HTR-8/SVneo (cell line): ENCODE measurements around the gene MCM9.
A peak's percentile ranks its signal among the peaks of the same experiment; 100 is the strongest.
"Not testable (repeated sequence)": the region's sequence is repeated elsewhere in the genome, so short reads cannot be mapped to it uniquely, and the experiment has no call there.

ENCODE experiments used
- DNase-seq: peaks from one replicate; pipeline ENCODE4 v3.0.0; 2011; ENCODE audit warnings: low spot score, mixed read lengths; ENCODE audit not compliant: insufficient read length
- FAIRE-seq: peaks from 2 replicates; lab custom pipeline; 2011; peaks lifted over from hg19 to GRCh38; lab: Jason Lieb, UNC

Gene MCM9

GRCh38 chr6:118812970-118813369 is 122.0 kb downstream of the MCM9 start:
- DNase-seq = no peak
- no peak for FAIRE-seq

GRCh38 chr6:118810420-118811027 is 124.4 kb downstream of the MCM9 start:
- FAIRE-seq = no peak

DNA sequence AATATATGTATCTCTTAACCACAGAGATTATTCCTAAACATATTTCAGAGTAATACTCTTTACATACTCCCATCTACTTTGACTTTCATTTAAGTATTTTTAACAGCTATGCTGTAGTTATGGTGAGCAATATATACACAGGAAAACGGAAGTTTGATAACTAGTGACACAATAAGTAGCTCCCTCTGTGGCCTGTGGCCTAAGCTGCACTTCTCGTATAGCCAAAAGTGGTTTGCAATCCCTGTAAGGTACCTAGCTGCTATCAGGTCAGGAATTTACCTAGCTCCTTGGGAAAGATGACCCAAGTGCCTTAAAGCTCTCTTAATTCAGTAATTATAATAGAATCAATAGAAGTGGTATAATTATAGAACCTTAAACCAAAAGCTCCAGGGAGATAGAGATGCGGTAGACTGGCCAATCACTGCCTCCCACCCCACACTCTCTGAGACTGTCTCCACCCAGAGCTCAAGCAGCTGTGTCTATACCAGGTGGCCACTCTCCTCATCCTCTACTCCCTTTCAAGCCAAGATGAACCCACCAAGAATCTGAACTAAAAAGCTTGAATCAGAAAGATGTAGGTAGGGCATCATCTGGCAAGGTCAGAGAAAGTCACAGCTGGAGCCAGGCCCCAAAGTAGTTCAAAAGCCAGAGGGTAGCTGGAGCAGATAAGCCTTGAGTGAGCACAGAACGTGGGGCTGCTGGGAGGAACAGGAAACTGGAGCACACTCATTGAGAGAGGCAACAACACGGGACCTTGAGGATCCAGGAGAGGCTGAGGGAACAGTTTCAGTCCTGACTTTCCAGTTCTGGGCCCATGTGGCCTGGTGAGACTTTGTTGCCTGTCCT is 125.9 kb downstream of the MCM9 start:
- FAIRE-seq = no peak
- DNase-seq = no peak

More at GRCh38 chr6:118810420-118811027, 124.4 kb downstream of the MCM9 start:
- DNase-seq = no peak

GRCh38 chr6:118804091-118804490 is 130.9 kb downstream of the MCM9 start:
- DNase-seq (no peak), FAIRE-seq (no peak)

GRCh38 chr6:118801257-118801656 is 133.7 kb downstream of the MCM9 start:
- FAIRE-seq = no peak
- no peak for DNase-seq

DNA sequence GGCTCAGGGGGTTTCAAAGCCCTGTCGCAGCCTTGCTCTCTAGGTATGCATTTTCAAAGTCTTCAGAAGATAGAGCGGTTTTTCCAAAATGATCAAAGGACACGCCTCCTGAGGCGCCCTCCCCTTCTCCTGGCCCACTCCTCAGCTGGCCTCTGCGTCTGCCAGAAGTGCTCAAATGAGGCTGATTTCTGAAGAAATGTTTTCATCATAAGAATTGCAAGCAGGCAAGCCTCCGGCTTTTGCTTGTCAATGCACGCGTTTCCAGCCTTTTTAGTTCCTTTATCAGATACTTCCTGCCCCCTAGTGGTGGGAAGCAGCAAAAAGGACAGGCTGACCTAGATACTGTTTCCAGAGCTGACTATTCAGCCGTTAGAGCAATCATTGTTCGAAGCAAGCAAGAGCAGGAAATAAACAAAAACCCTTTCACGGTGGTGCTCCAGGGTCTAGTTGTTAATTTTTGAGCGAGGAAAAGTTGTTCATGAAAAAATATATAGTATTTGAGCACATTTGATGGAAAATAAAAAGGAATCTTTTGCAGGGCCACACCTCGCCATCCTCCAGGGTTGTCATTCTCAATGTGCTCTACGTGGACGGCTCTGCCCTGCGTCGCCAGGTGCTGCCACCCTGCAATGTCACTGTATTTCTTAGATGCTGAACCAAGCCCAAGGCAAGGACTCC is 134.4 kb downstream of the MCM9 start:
- FAIRE-seq (peak; percentile 46), DNase-seq (peak; percentile 88)

- no peak for FAIRE-seq
- DNase-seq = no peak
Measured at GRCh38 chr6:118799826-118800225, 135.1 kb downstream of the MCM9 start.

DNA sequence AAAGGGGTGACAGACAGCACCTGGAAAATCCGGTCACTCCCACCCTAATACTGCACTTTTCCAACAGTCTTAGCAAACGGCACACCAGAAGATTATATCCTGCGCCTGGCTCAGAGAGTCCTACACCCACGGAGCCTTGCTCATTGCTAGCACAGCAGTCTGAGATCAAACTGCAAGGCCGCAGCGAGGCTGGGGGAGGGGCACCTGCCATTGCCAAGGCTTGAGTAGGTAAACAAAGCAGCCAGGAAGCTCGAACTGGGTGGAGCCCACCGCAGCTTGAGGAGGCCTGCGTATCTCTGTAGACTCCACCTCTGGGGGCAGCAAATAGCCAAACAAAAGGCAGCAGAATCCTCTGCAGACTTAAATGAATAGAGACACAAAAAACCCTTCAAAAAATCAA is 138.4 kb downstream of the MCM9 start:
- not testable (repeated sequence) for DNase-seq, FAIRE-seq

- DNase-seq = no peak
- FAIRE-seq = no peak
Measured at GRCh38 chr6:118791499-118791898, 143.5 kb downstream of the MCM9 start.

DNA sequence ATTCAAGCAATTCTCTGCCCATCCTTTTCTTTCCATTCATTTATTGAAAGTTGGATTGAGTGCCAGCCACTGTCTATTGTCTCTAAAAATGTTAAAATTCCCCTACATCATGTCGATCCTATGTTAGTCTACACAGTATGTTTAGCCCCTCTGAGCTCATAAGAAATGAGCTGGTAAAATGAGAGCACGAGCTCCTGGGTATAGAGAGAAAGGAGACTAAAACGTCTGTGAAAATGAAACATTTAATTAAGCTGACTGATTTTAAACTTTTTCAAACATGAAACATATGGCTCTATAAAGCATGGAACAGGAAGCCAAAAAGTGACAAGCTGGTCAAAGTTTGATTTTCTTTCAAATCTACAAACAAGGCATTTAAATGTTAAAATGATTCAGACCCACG is 145.0 kb downstream of the MCM9 start:
- no peak for DNase-seq
- FAIRE-seq = no peak

GRCh38 chr6:118789419-118789818 is 145.5 kb downstream of the MCM9 start:
- DNase-seq (no peak), FAIRE-seq (no peak)

GRCh38 chr6:118788702-118789101 is 146.3 kb downstream of the MCM9 start:
- no peak for DNase-seq
- FAIRE-seq = no peak

GRCh38 chr6:118787724-118788423 is 147.1 kb downstream of the MCM9 start:
- DNase-seq (no peak), FAIRE-seq (no peak)

- no peak for FAIRE-seq
- no peak for DNase-seq
Measured at GRCh38 chr6:118786596-118787453, 148.1 kb downstream of the MCM9 start.

GRCh38 chr6:118785601-118786000 is 149.4 kb downstream of the MCM9 start:
- FAIRE-seq (no peak), DNase-seq (no peak)

DNA sequence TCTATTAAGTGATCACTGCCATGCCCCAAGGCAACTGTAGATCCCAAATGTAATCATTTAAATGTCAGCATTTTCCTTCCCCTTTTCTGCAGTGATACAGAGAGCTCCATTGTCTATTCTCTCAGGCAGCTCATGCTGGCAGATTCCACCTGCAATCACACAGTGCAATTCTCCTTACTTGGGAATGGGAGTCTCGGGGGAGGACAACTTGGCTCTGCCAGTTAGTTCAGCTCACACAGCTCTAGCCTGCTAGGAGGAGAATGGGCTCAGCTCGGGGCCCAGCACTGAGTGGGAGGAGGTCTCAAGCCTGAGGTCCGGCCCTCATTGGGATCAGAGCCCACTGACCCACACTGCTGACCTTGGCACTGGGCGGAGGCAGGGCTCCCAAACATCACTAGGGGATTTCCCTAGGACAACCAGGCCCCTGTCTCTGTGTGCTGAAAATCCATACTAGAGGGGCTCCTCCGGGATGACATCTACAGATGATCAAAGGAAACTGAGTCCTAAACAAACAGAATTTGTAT is 150.3 kb downstream of the MCM9 start:
- DNase-seq = no peak
- FAIRE-seq = no peak

DNA sequence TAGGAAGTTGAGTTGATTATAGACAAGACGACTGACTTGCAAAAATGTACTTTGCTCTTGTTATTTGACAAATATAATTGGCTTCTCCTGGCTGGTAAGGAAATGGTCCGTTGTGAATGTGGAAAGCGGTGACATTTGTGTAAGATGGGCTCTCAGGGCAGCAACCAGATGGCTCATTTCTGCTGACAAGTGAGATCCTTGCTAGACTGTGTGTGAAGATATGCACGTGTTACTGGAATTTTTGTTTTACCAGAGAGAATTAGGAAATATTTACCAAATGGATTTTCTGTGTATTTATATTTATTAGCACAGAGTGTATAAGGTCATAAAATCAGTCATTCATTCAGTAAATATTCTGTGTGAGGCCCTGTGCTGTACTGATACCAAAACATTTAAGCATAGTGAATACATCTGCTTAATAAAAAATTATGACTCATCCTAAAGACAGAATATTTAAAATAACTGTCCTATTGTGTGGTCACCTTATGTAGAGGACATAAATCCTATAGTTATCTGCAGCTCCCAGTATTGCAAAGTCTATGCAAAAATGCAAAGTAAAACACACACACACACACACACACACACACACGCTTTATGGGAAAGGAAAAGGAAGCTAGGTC is 150.9 kb downstream of the MCM9 start:
- DNase-seq = no peak
- FAIRE-seq = no peak

DNA sequence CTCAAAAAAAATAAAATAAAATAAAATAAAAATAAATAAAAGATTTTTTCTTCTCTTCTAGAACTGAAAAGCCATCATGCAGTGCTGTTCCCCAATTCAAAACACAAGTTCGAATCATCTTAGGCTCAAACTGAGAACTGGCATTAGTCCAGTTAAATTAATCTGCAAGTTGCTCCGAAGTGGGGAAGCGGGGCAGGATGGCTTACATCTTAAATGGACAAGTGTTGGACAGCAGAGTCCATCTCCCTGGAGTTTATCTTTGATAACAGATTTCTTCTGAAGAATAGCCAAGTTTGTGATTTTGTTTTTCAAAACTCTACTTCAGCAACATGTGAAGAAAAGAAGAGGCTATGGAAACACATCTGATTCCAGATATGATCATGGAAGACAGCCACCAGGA is 152.3 kb downstream of the MCM9 start:
- FAIRE-seq = no peak
- DNase-seq = no peak

DNA sequence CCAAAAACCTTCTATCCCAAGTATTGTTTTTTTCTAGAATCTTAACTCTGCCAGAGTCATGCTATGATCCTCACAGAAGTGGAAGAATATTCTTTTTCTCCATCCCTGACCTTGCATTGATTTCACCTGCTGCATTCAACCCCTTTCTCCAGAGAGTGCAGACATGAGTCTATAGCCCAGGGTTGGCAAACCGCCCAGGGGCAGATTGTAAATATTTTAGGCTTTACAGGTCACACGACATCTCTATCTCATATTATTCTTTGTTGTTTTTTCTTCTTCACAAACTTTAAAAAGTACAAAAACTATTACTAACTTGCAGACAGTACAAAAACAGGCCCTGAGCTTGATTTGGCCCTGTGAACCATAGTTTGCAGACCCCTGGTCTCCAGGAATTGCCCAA is 153.1 kb downstream of the MCM9 start:
- DNase-seq (no peak), FAIRE-seq (no peak)
